DOHH2 (cell line): ENCODE results near the gene GPC6.

Source experiments
- H3F3A ChIP-seq: fragments of 200-600 bp; sonication (generic), shearing (Covaris generic); 2 replicates; pipeline ENCODE4 v1.6.0; 2016; ENCODE audit warnings: antibody characterized with exemption, mild to moderate bottlenecking; ENCODE audit not compliant: control insufficient read depth, insufficient read depth
- H3K27ac ChIP-seq: fragments of 200-600 bp; sonication (generic); 2 replicates; pipeline ENCODE4 v1.5.1; 2014; ENCODE audit warnings: low read depth, mild to moderate bottlenecking, low read length, moderate library complexity
- H3K27me3 ChIP-seq: fragments of 200-600 bp; sonication (generic); 2 replicates; pipeline ENCODE4 v1.6.1; 2014; ENCODE audit warnings: mild to moderate bottlenecking, low read length, mixed read lengths; ENCODE audit not compliant: control insufficient read depth
- H3K36me3 ChIP-seq: fragments of 200-600 bp; sonication (generic); 2 replicates; pipeline ENCODE4 v1.6.1; 2014; ENCODE audit warnings: mild to moderate bottlenecking, low read length, moderate library complexity, mixed read lengths; ENCODE audit not compliant: control insufficient read depth
- H3K4me1 ChIP-seq: fragments of 200-600 bp; sonication (generic); 2 replicates; pipeline ENCODE4 v1.6.1; 2014; ENCODE audit warnings: mild to moderate bottlenecking, low read length, mixed read lengths; ENCODE audit not compliant: control insufficient read depth
- H3K4me2 ChIP-seq: fragments of 200-600 bp; sonication (generic); 2 replicates; pipeline ENCODE4 v1.6.0; 2014; ENCODE audit warnings: mild to moderate bottlenecking, low read length, moderate library complexity
- H3K4me3 ChIP-seq: fragments of 200-600 bp; sonication (generic); 2 replicates; pipeline ENCODE4 v1.5.1; 2014; ENCODE audit warnings: mild to moderate bottlenecking, low read length, mixed read lengths
- H3K79me2 ChIP-seq: fragments of 200-600 bp; sonication (generic); 2 replicates; pipeline ENCODE4 v1.6.1; 2014; ENCODE audit warnings: mild to moderate bottlenecking, low read length, mixed read lengths; ENCODE audit not compliant: control insufficient read depth
- H3K9me2 ChIP-seq: fragments of 200-600 bp; sonication (generic); replicated peaks from 2 replicates; pipeline ENCODE4 v1.6.1; 2014; ENCODE audit warnings: mild to moderate bottlenecking, low read length, mixed read lengths; ENCODE audit not compliant: control insufficient read depth
- H3K9me3 ChIP-seq: fragments of 200-600 bp; sonication (generic); 2 replicates; pipeline ENCODE4 v1.6.1; 2014; ENCODE audit warnings: antibody characterized with exemption, low read length, mixed read lengths; ENCODE audit not compliant: control insufficient read depth, insufficient read depth
- H4K20me1 ChIP-seq: fragments of 200-600 bp; sonication (generic); 2 replicates; pipeline ENCODE4 v1.6.0; 2014; ENCODE audit warnings: low read depth, mild to moderate bottlenecking, antibody characterized with exemption, low read length, moderate library complexity; ENCODE audit not compliant: control insufficient read depth, insufficient read depth
- EZH2phosphoT487 ChIP-seq: fragments of 200-600 bp; sonication (generic); IDR thresholded peaks from 2 replicates; pipeline ENCODE4 v1.6.1; 2017; ENCODE audit warnings: borderline replicate concordance, mild to moderate bottlenecking, antibody characterized with exemption, low read length, moderate library complexity, mixed read lengths
- TF ChIP-seq, protein P1 (sequence below): fragments of 200-600 bp; sonication (generic); IDR thresholded peaks from one replicate; pipeline ENCODE4 v1.5.1; 2014; ENCODE audit warnings: antibody characterized with exemption, mild to moderate bottlenecking, low read depth, low read length; ENCODE audit not compliant: poor library complexity, severe bottlenecking

GPC6 gene

DNA sequence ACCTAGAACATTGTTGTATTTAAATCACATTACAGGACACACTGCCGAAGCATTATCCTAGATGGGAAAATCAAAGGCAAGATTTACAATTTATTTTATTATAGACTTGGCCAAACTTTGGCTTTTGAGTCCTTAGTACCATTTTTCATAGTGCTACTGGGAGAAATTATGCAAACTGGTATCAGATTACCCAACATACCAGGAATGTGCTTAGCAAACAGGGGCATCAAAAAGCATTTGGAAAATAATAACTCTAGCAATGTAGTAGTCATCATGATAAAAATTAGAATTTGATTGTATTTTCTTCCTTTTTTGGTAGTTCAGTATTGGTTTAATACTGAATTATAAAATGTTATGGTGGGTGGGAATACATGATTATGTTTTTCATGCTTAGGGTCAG, 34.0 kb downstream of the GPC6 start:
- TF ChIP-seq, protein P1, sequence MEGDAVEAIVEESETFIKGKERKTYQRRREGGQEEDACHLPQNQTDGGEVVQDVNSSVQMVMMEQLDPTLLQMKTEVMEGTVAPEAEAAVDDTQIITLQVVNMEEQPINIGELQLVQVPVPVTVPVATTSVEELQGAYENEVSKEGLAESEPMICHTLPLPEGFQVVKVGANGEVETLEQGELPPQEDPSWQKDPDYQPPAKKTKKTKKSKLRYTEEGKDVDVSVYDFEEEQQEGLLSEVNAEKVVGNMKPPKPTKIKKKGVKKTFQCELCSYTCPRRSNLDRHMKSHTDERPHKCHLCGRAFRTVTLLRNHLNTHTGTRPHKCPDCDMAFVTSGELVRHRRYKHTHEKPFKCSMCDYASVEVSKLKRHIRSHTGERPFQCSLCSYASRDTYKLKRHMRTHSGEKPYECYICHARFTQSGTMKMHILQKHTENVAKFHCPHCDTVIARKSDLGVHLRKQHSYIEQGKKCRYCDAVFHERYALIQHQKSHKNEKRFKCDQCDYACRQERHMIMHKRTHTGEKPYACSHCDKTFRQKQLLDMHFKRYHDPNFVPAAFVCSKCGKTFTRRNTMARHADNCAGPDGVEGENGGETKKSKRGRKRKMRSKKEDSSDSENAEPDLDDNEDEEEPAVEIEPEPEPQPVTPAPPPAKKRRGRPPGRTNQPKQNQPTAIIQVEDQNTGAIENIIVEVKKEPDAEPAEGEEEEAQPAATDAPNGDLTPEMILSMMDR = no peak
- no peak for TF ChIP-seq EZH2phosphoT487
- Histone ChIP-seq H3K27me3 (no peaks in the 10 kb centered on the region), H3K4me2 (no peak overlapping the region), H3K27ac (no peak overlapping the region), H3K79me2 (no peaks in the 10 kb centered on the region), H3K4me3 (no peak overlapping the region), H3K36me3 (no peaks in the 10 kb centered on the region), H3K9me2 (no peaks in the 10 kb centered on the region), H4K20me1 (no peaks in the 10 kb centered on the region), H3F3A (no peaks in the 10 kb centered on the region), H3K4me1 (no peaks in the 10 kb centered on the region), H3K9me3 (no peaks in the 10 kb centered on the region)

DNA sequence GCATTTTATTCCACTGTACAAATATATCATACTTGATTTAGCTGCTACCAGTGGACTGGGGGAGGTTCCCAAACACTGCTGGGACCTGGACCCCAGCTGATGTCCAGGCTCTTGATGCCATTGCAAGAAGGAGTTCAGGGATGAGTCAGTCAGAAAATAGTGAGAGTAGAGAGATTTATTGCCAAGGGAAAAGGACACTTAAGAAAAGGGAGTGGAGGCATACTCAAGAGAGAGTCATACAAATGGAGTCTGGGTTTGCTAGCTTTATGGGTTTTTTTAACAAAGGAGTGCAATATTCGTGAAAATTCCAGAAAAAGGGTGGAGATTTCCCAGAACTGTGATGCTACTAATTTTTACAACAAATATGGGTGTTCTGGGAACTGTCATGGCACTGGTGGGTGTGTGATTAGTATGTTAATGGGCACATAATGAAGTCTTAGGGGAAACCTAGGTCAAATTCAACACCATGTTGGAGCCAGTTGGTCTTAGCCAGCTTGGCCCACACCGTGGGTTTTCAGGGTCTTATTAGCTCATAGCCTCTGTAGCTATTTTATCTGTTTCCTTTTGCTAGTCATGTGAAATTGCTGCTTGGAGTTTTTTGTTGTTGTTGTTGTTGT, 36.2 kb downstream of the GPC6 start:
- H3K79me2 ChIP-seq = no peaks in the 10 kb centered on the region

DNA sequence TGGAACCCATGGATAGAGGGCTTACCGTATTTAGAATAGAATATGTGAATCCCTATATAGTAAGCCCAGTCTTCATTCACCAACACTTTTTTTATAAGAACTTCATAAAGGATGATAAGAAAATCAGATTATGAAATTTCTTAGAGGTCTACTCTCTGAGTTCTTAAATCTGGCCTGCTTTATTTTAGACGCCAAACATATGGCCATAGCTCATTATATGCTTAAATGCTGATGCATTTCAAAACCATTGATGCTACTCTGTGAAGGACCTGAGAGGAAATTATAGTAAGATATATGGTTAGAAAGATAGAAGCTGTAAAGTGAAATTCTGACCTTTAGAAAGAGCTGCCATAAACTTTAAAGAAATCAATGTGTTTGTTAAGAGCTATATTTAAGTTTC, 38.3 kb downstream of the GPC6 start:
- H3K4me3 ChIP-seq = no peak overlapping the region
- H3K36me3 ChIP-seq = no peaks in the 10 kb centered on the region
- H3K27me3 ChIP-seq = no peaks in the 10 kb centered on the region
- no peaks in the 10 kb centered on the region for H3F3A ChIP-seq
- TF ChIP-seq, protein P1 = no peak
- TF ChIP-seq EZH2phosphoT487 = no peak
- H4K20me1 ChIP-seq = no peaks in the 10 kb centered on the region
- no peaks in the 10 kb centered on the region for H3K9me3 ChIP-seq
- no peaks in the 10 kb centered on the region for H3K4me1 ChIP-seq
- H3K9me2 ChIP-seq = no peaks in the 10 kb centered on the region
- H3K4me2 ChIP-seq = no peak overlapping the region
- no peak overlapping the region for H3K27ac ChIP-seq
- H3K79me2 ChIP-seq = no peaks in the 10 kb centered on the region

More for the DNA sequence above, 36.2 kb downstream of the GPC6 start:
- Histone ChIP-seq H3F3A (no peaks in the 10 kb centered on the region), H3K9me2 (no peaks in the 10 kb centered on the region), H4K20me1 (no peaks in the 10 kb centered on the region), H3K36me3 (no peaks in the 10 kb centered on the region), H3K27ac (no peak overlapping the region), H3K4me1 (no peaks in the 10 kb centered on the region), H3K27me3 (no peaks in the 10 kb centered on the region), H3K9me3 (no peaks in the 10 kb centered on the region), H3K4me2 (no peak overlapping the region), H3K4me3 (no peak overlapping the region)
- TF ChIP-seq, protein P1 = no peak
- no peak for TF ChIP-seq EZH2phosphoT487
